GM21526 (cell line): ENCODE measurements around the gene NEK6.

Experiments
- ATAC-seq: cut with Tn5 transposase; IDR thresholded peaks from one replicate; pipeline ENCODE4 v1.9.1; 2021; ENCODE audit warnings: moderate library complexity; ENCODE audit not compliant: unreplicated experiment, low FRiP score

NEK6 gene

DNA sequence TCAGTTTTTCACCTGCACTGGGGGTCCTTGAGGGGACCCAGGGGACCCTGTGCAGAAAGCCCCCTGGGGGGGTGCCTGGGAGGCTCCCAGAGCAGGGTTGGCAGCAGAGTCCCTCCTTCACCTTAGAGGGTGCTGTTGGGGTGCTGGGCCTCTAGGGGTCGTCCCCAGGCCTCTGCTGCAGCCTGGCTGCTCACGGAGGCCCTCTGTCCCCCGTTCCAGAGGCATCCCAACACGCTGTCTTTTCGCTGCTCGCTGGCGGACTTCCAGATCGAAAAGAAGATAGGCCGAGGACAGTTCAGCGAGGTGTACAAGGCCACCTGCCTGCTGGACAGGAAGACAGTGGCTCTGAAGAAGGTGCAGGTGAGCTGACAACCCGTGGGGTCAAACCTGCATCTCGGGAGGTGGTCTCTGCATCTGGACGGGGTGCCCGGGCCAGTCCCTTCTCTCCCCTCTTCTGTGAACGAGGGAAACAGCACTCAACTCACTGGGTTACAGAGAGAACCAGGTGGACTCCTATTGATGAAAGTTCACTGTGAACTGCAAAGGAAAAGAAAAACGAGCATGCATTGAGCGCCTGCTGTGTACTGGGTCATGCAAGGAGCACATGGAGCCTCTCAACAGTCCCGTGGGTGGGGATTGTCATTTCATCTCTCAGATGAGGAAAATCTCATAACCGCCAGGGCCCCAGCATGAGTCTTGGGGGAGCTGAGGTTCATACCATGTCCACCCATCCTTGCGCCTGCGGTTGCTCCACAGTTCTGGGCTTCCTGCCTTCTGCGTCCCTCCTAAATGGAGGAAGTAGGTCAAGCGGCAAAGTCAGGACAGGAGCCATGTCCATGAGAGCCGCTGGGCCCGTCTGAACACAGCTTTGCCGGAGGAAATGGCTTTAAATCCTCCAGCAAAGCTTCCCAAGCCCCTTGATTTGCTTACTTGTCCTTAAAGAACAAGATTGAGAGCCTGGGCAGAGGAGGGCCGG is 54.8 kb downstream of the NEK6 start:
- no peak for ATAC-seq

DNA sequence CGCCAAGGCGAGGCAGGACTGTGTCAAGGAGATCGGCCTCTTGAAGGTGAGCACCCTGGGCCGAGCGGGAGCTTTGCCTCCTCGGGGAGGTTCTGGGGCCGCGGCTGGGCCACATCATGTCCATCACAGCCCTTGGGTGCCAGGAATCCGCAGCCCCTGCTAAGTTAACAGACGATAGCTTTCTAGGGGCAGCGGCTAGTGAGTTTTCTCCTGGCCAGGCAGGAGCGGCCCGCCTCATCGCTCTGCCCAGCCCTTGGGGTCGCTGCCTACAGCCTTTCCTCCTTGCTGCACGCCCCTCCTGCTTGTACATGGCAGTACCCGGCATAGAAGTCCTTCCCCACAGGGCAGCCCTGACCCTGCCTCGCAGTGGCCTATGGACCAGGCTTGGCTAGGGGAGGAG is 56.2 kb downstream of the NEK6 start:
- no peak for ATAC-seq

DNA sequence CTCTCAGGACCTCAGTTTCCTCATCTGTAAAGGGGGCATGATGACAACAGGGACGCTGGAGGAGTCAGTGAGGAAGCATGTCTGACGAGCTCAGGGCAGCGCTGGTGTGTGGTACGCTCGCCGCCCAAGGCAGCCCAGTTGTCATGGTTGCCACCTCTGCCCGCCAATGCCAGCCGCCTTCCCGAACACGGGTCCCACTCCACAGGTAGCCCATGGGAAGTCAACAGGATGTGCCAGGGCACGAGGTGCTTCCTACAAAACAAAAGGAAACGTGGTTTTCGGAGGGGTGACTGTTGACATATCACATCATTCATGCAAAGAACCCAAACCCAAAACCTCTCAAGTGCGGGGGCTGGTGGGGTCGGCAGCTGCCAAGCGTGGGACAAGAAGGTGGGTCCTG is 58.1 kb downstream of the NEK6 start:
- no peak for ATAC-seq

DNA sequence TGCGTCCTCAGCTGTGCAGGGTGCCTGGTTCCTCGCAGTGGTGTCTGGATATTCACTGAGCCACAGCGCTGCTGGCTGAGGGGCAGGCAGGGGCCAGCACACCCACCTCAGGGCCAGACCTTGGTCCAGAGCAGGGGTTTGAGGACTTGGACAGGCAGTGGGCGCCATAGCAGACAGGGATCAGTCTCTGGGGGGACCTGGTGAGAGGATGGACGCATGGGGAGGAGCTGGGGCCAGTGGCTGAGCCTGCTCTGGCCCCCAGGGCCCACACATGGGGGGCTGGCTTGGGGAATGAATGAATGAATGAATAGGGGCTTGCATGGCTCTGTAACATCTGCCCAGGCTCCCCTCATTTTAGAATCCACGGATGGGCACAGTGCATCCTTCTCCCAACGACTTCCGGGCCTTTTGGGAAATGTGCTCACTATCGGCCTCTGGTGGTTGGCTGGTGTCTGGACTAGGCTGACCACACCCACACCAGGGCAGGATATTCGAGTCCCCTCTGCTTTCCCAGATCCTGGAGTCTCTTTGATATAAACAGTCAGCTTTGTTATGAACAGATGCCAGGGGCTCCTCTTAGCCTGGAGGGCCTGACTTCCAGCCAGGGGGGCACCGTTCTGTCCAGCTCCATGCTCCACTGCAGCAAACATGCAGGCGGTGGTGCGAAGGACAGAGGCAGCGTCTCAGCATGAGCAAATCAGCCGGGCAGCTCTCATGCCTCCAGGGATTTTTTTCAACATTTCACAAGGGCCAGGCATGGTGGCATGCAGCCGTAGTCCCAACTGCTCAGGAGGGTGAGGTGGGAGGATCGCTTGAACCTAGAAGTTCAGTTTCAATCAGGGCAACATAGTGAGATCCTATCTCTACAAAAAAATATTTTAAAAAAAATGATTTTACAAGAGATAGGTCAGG is 62.6 kb downstream of the NEK6 start:
- ATAC-seq: no peak

DNA sequence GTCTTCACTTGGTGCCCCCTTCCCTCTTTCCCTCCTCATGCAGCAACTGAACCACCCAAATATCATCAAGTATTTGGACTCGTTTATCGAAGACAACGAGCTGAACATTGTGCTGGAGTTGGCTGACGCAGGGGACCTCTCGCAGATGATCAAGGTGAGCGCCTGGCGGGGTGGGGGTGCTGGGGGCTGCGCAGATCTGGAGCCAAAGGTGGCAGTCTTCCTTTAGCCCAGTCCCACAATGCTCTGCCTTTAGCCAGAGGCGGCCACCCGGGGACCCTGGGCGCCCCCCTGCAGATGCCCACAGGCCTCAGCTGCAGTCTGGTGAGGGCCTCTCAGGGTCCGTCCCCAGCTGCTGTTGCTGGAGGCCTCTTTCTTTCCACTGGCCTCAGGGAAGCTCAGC is 63.7 kb downstream of the NEK6 start:
- ATAC-seq: no peak

DNA sequence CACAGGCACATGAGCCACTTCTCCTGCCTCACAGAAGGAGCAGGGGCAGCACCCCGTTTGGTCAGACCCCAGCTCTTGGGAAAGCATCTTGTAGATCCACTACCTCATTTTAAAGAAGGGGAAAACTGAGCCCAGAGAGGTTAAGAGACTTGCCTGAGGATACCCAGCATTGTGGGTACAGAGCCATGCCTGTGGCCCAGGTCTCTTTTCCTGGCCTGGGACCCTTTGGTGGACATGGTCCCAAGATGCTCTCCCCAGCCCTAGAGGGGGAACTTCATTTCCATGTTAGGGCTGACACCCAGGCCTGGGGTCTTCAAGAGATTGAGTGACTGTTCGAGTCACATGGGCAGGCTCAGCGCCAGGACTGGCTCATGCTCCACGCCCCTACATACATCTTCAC is 64.2 kb downstream of the NEK6 start:
- no peak for ATAC-seq

DNA sequence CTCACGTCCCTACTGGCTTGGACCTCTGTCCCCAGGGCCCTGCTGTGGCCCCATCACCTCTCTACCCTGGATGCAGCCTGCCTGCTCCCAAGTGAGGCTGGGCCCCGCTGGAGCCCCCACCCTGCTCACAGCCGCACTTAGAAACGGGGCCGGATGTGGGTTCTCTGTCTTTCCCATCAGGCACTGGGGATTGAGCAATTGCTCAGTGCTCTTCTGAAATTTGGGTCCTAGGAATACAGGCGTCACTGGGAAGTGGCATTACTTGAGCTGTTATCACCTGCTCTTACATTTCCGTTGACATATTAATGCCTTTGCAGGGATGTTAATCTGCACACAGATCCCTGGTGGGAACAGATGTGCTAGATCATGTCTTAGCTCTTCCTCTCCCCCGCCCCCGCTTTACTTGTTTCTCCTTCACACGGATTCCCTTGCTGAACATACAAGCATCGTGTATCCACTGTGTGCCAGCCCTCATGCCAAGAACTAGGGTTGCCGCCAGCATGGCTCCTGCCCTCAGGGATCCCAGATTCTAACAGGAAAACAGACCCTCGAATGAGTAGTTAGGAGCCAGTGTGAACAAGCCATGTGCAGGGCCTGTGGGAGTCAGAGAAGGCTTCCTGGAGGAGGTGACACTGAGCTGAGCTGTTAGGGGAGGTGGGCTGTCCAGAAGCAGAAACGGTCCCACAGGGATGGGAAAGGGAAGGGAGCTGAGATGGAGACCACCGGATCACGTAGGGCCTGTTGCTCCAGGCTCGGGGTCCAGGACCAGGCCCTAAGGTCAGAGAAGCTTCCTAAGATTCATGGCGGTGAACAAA is 65.1 kb downstream of the NEK6 start:
- no peak for ATAC-seq

DNA sequence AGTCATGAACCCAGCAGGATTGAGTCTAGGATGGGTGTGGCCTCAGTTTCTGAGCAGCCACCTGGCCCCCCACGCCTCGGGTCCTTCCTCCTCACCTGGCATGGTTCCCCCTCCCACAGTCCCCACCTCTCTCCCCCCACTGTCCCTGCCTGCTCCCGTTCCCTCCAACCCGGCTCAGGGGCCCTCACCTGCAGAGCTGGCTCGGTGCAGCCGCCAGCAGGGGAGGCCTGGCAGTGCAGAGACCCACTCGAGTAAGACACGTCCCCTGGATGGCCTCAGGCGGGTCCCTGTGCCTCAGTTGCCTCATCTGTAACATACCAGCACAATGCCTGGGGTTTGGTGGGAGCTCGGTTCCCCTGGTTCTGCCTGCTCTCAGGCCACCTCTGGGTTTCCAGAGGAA is 66.2 kb downstream of the NEK6 start:
- no peak for ATAC-seq

DNA sequence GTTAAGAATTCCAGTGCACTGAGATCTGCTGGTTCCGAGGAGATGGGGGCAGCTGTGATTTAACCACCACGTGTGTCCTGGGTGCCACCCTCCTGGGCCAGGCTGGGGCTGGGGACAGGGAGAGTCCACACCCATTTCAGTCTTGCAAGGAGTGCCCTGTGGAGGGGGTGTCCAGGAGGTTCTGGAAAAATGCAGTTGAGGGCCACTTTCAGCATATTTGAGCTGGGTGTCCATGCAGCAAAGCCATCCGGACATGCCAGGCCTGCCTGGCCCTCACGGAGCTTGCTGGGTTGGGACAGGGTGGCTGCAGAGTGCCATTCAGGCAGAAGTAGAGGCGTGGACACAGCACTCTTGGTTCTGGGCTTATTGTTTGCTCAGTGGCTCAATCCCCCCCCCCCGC is 68.1 kb downstream of the NEK6 start:
- ATAC-seq: no peak

DNA sequence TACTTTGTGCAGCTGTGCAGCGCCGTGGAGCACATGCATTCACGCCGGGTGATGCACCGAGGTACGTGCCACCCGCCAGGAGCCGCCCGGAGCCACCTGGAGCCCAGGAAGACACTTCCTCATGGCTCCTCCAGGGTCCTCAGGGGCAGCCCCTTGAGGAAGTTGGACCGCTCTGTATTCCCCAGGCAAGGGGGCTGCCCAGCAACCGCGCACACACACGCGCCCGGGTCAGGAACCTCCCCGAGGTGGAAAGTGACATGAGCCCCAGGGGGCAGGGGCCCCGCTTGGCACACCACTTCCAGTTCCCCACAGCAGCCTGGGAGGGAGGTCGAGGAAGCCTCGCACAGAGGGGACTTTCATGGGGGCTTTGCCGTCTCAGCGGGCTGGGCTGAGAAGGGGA is 68.6 kb downstream of the NEK6 start:
- no peak for ATAC-seq

DNA sequence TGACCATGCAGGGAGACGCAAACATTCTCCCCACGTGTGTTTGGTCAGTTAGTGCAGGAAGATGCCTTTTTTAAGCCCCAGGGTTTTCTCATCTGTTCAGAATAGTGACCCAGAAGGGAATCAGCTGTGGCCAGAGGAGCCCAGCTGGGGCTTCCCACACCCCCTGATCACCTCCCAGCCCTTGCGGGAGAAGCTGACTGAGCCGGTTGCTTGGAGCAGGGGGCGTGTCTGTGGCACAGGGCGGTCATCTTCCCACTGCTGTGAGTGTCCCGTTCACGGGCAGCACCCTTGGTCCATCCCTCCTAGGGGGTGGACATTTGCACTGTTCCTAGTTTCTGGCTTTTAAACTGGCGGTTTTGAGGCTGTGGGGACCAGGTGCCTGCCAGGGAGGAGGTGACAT is 69.7 kb downstream of the NEK6 start:
- no peak for ATAC-seq

DNA sequence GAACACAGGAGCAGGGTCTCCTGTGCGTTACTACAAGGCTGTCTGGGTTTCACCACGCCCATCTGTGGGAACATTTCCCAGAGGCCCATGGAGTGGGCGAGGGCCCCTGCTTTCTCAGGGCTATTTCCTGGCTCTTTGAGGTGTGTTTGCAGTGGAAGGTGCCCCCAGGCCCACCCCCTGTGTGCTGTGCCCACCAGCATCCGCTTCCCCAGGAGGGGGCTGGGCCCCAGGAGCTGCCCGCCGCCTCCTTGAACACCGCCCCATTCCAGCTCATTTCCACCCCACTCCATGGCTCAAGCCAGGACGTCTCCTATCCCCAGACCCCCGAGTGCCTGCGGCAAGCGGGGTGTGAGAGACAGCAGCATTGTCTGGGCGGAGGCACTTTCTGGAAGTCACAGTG is 70.5 kb downstream of the NEK6 start:
- no peak for ATAC-seq

DNA sequence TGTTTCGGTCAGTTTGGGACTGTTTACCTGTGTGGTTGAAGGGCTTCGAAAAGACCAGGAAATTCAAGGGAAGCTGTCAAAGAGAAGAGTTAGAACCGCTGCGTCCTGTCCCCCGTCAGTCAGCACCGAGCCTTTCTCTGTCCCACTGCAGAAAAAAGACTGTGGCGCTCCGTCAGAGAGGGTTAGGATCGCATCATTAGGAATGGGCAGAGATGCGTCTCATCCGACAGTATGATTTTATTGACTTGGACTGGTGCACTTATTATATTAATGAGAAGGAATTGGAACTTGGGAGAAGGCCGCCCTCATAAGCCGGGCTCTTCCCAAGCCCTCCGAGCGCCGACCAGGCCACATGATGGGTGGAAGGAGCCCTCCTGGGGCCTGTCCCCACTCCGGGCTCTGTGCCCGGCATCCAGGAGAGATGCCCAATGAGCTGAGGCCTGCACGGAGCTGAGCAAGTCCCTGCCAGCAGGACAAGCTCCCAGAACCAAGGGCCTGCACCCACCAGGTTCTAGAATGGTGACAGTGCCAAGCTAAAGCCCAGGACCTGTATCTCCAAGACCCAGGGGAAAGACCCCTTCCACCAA is 71.5 kb downstream of the NEK6 start:
- no peak for ATAC-seq

DNA sequence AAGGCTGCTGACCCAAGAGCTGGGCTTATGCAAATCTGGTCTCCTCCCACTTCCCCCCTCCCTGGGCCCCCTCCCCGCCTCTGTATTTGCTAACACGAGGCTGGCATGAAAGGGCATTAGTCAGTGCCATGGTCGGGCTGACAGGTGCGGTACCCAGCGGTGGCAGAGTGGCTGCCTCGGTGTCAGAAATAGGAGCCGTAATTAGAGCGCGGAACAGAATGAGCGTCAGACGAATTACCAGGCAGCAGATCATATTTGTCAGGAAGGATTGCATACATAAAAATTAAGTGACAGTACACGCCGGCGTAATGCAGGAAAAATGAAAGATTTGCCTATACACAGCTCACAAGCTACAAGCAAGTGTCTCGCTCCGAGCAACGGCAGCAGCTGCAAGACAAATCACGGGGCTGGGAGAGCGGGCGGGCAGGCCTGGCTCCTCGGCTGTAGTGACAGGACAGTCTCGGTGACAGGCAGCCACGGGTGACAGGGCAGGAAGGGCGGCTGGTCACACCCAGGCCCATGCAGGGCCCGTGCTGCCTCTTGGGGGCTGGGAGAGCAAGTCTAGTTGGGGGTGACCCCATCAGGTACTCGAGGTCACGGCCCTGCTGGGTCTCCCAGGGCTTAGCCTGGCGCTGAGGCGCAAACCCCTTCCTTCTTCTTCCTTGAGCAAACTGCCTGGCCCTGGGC is 72.4 kb downstream of the NEK6 start:
- no peak for ATAC-seq

DNA sequence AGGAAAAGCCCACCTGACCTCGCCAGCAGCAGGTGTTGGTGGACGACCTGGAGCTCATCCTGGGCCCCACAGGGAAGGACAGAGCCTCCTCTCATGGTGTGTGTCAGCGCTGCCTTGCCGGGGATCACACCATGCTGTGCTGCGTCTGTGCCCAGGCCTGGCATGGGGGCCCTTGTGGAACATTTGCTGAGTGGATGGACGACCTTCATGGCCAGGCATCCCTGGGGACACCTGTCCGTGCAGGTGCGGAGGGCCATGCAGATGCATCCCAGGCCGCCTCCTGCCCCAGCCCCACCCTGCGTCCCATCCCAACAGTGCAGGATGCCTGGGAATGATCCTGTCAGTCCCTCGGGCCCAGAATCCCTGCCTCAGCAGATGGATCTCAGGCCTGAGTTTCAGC is 73.8 kb downstream of the NEK6 start:
- no peak for ATAC-seq

DNA sequence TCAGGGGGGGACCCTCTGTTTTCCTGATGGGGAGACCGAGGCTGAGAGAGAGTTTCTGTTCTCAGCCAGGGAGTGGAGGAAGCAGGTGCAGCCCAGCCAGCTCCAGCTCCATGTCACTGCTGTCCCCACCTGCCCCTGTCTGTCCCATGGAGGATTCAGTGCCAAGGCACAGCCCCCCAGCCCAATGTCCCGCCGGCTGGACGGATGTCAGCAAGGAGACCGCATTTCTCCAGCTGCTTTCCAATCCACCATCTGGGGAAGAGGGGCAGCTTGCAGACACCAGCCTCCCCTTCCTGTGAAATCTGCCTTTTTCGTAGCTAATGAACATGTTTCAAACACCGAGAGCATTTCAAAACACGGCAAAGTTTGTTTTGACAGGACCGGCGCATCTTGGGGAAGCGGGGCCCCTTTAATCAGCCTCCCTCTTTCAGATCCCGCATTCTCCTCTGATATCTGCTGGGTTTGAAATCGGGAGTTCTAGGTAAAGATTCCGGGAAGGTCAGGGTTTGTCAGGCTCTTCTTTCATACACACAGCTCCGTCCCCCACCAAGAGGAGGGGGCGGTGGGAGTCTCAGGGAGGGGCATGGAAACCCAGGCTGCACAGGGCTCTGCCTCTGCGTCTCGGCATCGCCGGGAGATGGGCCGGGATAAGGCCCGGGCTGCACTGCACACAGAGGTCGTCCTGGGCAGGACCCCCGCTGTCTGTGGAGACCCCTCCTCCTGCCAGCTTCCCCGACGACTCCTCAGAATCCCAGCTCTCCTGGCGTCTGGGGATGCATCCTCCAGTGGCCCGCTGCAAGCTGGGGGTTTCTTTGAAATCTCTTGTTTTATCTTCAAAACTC is 74.8 kb downstream of the NEK6 start:
- ATAC-seq: no peak

DNA sequence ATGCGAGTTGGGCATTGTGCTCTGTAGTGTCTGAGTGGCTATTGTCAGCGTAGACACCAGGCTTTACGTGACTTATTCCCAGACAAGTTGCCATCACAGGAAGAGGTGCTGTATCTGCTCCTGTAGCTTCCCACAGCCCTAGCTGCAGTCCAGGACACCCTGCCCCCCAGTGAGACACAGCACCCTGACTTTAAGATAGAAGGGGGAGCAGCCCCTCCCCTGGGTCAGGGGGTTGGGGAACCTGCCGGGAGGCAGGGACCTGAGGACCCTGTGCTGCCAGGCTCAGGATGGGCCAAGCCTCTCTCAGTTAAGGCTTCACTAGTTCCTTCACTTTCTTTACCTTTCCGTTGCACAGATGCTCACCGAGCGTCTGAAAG is 75.4 kb downstream of the NEK6 start:
- ATAC-seq: no peak

DNA sequence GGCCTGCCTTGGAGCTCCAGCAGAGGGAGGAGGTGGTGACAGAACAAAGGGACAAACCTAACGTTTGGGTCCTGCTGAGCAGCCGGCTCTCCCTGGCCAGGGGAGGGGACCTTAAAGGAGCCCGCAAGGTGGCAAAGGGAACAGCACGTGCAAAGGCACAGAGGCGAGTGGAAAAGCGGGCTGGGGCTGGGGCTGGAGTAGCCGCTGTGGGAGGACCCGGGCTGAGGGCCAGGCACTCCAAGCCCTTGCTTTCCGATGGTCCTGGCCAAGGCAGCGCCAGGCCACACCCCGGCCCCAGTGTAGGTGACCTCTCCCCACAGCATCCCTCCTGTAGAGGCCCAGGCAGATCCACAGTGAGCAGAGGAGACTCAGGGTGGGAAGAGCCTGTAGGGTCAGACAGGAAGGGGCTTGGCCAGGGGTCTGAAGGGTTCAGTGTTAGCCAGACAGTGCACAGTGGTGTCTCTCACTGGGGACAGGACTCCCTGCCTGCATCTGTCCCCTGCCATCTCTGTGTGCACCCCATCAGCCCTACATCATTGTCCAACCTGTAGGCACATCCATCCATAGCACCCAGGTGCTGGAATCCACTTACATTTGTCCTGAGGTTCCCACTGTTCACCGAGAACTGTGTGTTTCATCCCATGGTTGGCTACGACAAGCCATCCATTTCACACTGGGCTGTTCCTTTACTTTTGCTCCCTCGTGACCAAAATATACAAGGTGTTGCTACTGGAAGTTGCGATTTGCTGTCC is 77.0 kb downstream of the NEK6 start:
- ATAC-seq: no peak
